HepG2 (cell line): Measurements from ENCODE around the gene XXYLT1. TPM values are rescaled to one million over a fixed set of nuclear protein-coding genes. Genes with fewer than 3 reads are reported as not detected.

Source experiments
- ATF3 ChIP-seq: sonication (generic); formaldehyde crosslinking; IDR thresholded peaks from 2 replicates; pipeline ENCODE4 v1.4.0; 2020; ENCODE audit warnings: missing genetic modification reagents
- ELF3 ChIP-seq: IDR thresholded peaks from 2 replicates; pipeline ENCODE4 v1.6.1; 2016; ENCODE audit warnings: missing genetic modification reagents, missing compliant biosample characterization
- GFI1 ChIP-seq: sonication (generic); formaldehyde crosslinking; IDR thresholded peaks from 2 replicates; pipeline ENCODE4 v1.5.0; 2020; ENCODE audit warnings: missing genetic modification reagents, mild to moderate bottlenecking, borderline replicate concordance
- KLF15 ChIP-seq: sonication (generic); formaldehyde crosslinking; IDR thresholded peaks from 2 replicates; pipeline ENCODE4 v1.8.1; 2023; ENCODE audit warnings: borderline replicate concordance, mild to moderate bottlenecking, inconsistent platforms, missing genetic modification reagents, mixed read lengths
- MAF1 ChIP-seq: sonication (generic); formaldehyde crosslinking; IDR thresholded peaks from 2 replicates; pipeline ENCODE4 v1.5.0; 2020; ENCODE audit warnings: missing genetic modification reagents, borderline replicate concordance
- MIER3 ChIP-seq: IDR thresholded peaks from 2 replicates; pipeline ENCODE4 v1.6.1; 2016; ENCODE audit warnings: missing compliant biosample characterization, borderline replicate concordance
- MLX ChIP-seq: IDR thresholded peaks from 2 replicates; pipeline ENCODE4 v1.6.1; 2016
- PHF20 ChIP-seq: sonication (generic); formaldehyde crosslinking; IDR thresholded peaks from 2 replicates; pipeline ENCODE4 v1.5.0; 2020; ENCODE audit warnings: mild to moderate bottlenecking, missing genetic modification reagents
- REPIN1 ChIP-seq: sonication (generic); formaldehyde crosslinking; IDR thresholded peaks from 2 replicates; pipeline ENCODE4 v1.8.0; 2022; ENCODE audit warnings: missing genetic modification reagents, low read depth, mild to moderate bottlenecking, borderline replicate concordance
- ZFP90 ChIP-seq: sonication (generic); formaldehyde crosslinking; IDR thresholded peaks from 2 replicates; pipeline ENCODE4 v1.8.0; 2022; ENCODE audit warnings: missing genetic modification reagents, mild to moderate bottlenecking, inconsistent platforms, borderline replicate concordance
- ZMAT3 ChIP-seq: sonication (generic); formaldehyde crosslinking; conservative IDR thresholded peaks from 2 replicates; pipeline ENCODE4 v1.7.0; 2021; ENCODE audit warnings: missing genetic modification reagents
- ZNF205 ChIP-seq: IDR thresholded peaks from 2 replicates; pipeline ENCODE4 v1.6.1; 2018; ENCODE audit warnings: missing biosample characterization, missing genetic modification reagents
- ZNF343 ChIP-seq: sonication (generic); formaldehyde crosslinking; IDR thresholded peaks from 2 replicates; pipeline ENCODE4 v1.4.0; 2020; ENCODE audit warnings: mild to moderate bottlenecking, missing genetic modification reagents
- ZNF670 ChIP-seq: sonication (generic); formaldehyde crosslinking; IDR thresholded peaks from 2 replicates; pipeline ENCODE4 v1.8.0; 2022; ENCODE audit warnings: mild to moderate bottlenecking, missing genetic modification reagents, borderline replicate concordance
- ZNF883 ChIP-seq: sonication (generic); formaldehyde crosslinking; IDR thresholded peaks from 2 replicates; pipeline ENCODE4 v1.5.1; 2020; ENCODE audit warnings: mild to moderate bottlenecking, missing genetic modification reagents; ENCODE audit errors: not compliant biosample characterization
- ZSCAN25 ChIP-seq: sonication (generic); formaldehyde crosslinking; IDR thresholded peaks from 2 replicates; pipeline ENCODE4 v1.8.0; 2022; ENCODE audit warnings: mild to moderate bottlenecking, missing genetic modification reagents
- polyA plus RNA-seq, 8 experiments: library from polyadenylated mRNA; depleted of rRNA in 3 of 8; stranded (reverse) in 7 of 8; unstranded in 1 of 8; fragments of >200 nt; fragmentation: Illumina TruSeq in 4 of 8; extraction: Trizol in 4 of 8; gene quantifications; 2 replicates each; pipeline versions ENCODE4 v1.2.1 to v1.2.3, GENCODE V29; 2011 to 2016; ENCODE audit warnings: low read depth in 4 of 8, missing spikeins in 1 of 8, mixed read lengths in 1 of 8; ENCODE audit not compliant: insufficient read depth in 1 of 8
- total RNA-seq, 5 experiments: library from RNA; depleted of rRNA; stranded (reverse); fragments of >200 nt; fragmentation: Illumina TruSeq; extraction: Trizol; gene quantifications; 2 replicates each; pipeline ENCODE4 v1.2.3, GENCODE V29; 2016; ENCODE audit warnings: low read depth in 1 of 5
- TF ChIP-seq, protein P1 (sequence below): IDR thresholded peaks from 2 replicates; pipeline ENCODE4 v1.4.0; 2020; ENCODE audit warnings: mild to moderate bottlenecking, missing genetic modification reagents
- TF ChIP-seq, protein P2 (sequence below): sonication (generic); formaldehyde crosslinking; IDR thresholded peaks from 2 replicates; pipeline ENCODE4 v1.4.0; 2020; ENCODE audit warnings: mild to moderate bottlenecking, missing genetic modification reagents

Gene XXYLT1
- total and polyA plus RNA-seq, 2 of the 13 experiments (the other 11 are each of a cell fraction or from before 2014, with no cell fraction given), result 17.7 to 19.0 TPM

- TF ChIP-seq ZSCAN25 (CRISPR knock-in tag) (0 out of 2 replicates have a peak, but pooled peaks have one; percentile 11), ZFP90 (CRISPR knock-in tag) (peak; percentile 69; the same call in 1 of the 2 replicates), REPIN1 (CRISPR knock-in tag) (0 out of 2 replicates have a peak, but pooled peaks have one; percentile 41), ZNF670 (CRISPR knock-in tag) (peak; percentile 72), ZMAT3 (no peak; the same call in 1 of the 2 replicates), PHF20 (CRISPR knock-in tag) (peak; percentile 59; the same call in 1 of the 2 replicates), ZNF883 (CRISPR knock-in tag) (no peak), KLF15 (CRISPR knock-in tag) (no peak), MLX (CRISPR knock-in tag) (peak; percentile 68), ZNF343 (CRISPR knock-in tag) (no peak), ATF3 (CRISPR knock-in tag) (no peak), GFI1 (CRISPR knock-in tag) (peak; percentile 17; the same call in 1 of the 2 replicates), ZNF205 (CRISPR knock-in tag) (peak; percentile 63), MIER3 (CRISPR knock-in tag) (peak; percentile 86; the same call in 1 of the 2 replicates), MAF1 (CRISPR knock-in tag) (peak; percentile 86; the same call in 1 of the 2 replicates), ELF3 (CRISPR knock-in tag) (peak; percentile 99)
- TF ChIP-seq, protein P1, sequence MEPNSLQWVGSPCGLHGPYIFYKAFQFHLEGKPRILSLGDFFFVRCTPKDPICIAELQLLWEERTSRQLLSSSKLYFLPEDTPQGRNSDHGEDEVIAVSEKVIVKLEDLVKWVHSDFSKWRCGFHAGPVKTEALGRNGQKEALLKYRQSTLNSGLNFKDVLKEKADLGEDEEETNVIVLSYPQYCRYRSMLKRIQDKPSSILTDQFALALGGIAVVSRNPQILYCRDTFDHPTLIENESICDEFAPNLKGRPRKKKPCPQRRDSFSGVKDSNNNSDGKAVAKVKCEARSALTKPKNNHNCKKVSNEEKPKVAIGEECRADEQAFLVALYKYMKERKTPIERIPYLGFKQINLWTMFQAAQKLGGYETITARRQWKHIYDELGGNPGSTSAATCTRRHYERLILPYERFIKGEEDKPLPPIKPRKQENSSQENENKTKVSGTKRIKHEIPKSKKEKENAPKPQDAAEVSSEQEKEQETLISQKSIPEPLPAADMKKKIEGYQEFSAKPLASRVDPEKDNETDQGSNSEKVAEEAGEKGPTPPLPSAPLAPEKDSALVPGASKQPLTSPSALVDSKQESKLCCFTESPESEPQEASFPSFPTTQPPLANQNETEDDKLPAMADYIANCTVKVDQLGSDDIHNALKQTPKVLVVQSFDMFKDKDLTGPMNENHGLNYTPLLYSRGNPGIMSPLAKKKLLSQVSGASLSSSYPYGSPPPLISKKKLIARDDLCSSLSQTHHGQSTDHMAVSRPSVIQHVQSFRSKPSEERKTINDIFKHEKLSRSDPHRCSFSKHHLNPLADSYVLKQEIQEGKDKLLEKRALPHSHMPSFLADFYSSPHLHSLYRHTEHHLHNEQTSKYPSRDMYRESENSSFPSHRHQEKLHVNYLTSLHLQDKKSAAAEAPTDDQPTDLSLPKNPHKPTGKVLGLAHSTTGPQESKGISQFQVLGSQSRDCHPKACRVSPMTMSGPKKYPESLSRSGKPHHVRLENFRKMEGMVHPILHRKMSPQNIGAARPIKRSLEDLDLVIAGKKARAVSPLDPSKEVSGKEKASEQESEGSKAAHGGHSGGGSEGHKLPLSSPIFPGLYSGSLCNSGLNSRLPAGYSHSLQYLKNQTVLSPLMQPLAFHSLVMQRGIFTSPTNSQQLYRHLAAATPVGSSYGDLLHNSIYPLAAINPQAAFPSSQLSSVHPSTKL (CRISPR knock-in tag), result peak; percentile 93
- TF ChIP-seq, protein P2, sequence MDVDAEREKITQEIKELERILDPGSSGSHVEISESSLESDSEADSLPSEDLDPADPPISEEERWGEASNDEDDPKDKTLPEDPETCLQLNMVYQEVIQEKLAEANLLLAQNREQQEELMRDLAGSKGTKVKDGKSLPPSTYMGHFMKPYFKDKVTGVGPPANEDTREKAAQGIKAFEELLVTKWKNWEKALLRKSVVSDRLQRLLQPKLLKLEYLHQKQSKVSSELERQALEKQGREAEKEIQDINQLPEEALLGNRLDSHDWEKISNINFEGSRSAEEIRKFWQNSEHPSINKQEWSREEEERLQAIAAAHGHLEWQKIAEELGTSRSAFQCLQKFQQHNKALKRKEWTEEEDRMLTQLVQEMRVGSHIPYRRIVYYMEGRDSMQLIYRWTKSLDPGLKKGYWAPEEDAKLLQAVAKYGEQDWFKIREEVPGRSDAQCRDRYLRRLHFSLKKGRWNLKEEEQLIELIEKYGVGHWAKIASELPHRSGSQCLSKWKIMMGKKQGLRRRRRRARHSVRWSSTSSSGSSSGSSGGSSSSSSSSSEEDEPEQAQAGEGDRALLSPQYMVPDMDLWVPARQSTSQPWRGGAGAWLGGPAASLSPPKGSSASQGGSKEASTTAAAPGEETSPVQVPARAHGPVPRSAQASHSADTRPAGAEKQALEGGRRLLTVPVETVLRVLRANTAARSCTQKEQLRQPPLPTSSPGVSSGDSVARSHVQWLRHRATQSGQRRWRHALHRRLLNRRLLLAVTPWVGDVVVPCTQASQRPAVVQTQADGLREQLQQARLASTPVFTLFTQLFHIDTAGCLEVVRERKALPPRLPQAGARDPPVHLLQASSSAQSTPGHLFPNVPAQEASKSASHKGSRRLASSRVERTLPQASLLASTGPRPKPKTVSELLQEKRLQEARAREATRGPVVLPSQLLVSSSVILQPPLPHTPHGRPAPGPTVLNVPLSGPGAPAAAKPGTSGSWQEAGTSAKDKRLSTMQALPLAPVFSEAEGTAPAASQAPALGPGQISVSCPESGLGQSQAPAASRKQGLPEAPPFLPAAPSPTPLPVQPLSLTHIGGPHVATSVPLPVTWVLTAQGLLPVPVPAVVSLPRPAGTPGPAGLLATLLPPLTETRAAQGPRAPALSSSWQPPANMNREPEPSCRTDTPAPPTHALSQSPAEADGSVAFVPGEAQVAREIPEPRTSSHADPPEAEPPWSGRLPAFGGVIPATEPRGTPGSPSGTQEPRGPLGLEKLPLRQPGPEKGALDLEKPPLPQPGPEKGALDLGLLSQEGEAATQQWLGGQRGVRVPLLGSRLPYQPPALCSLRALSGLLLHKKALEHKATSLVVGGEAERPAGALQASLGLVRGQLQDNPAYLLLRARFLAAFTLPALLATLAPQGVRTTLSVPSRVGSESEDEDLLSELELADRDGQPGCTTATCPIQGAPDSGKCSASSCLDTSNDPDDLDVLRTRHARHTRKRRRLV, result 0 out of 2 replicates have a peak, but pooled peaks have one; percentile 21
These were observed 108.8 kb downstream of the XXYLT1 start (continued) for GRCh38 chr3:195162033-195162669.
